Right atrium auricular region (tissue), 2 donors: Measurements from ENCODE around the gene P2RX3. TPM values are rescaled to one million over a fixed set of nuclear protein-coding genes. Genes with fewer than 3 reads are reported as not detected.

Experiments used
- DNase-seq: peaks from one replicate; pipeline ENCODE4 v3.0.0-alpha.2; 2019; ENCODE audit warnings: low spot score
- H3K27ac ChIP-seq, 2 donors: fragments of 200-600 bp; sonication (generic); 1 replicate in 1 of 2; 2 replicates in 1 of 2; pipeline ENCODE4 v1.5.1; 2016 to 2019
- H3K27me3 ChIP-seq, 2 donors: fragments of 200-600 bp; sonication (generic); one replicate each; pipeline versions ENCODE4 v1.5.1 to v1.6.0; 2017 to 2019
- H3K36me3 ChIP-seq: fragments of 200-600 bp; sonication (generic); one replicate; pipeline ENCODE4 v1.5.1; 2016
- H3K4me1 ChIP-seq, 2 donors: fragments of 200-600 bp; sonication (generic); one replicate each; pipeline versions ENCODE4 v1.5.1 to v1.6.0; 2017 to 2019
- H3K4me3 ChIP-seq, 2 donors: fragments of 200-600 bp; sonication (generic); 1 replicate in 1 of 2; 2 replicates in 1 of 2; pipeline ENCODE4 v1.5.1; 2017 to 2019; ENCODE audit warnings: mild to moderate bottlenecking in 1 of 2, moderate library complexity in 1 of 2
- H3K9me3 ChIP-seq, 2 donors: fragments of 200-600 bp; sonication (generic); one replicate each; pipeline ENCODE4 v1.5.1; 2019
- total RNA-seq, 2 donors: library from RNA; depleted of rRNA; stranded (reverse); fragments of >200 nt; gene quantifications; one replicate each; pipeline ENCODE4 v1.1.0, GENCODE V29; 2016
- TF ChIP-seq, protein P1 (sequence below), 2 donors: fragments of 200-600 bp; sonication (generic); IDR thresholded peaks; one replicate each; pipeline ENCODE4 v1.5.1; 2019; ENCODE audit warnings: antibody characterized with exemption in 2 of 2

P2RX3 gene
- total RNA-seq, 2 donors from 2014 or later, result 1.4 TPM; not detected in 1

DNA sequence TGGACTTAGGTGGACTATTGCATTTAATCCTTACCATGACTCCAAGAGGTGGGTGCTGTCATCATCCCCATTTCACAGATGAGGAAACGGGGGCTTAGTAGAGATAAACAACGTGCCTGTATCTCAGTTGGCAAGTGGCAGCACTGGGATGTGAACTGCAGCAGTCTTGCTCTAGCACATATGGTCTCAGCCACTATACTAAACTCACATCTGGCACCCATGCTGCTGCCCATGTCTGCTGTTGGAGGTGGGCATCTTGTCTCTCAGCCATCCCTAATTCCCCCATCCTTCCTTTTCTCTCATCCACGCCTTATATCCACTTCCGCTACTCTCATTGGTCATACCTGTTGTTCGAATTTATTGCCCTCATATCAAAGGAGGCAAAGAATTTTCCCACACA, 39.0 kb downstream of the P2RX3 start:
- Histone ChIP-seq H3K4me1 (peaks cover 0 to 5% of the 10 kb centered on the region in 2 donors), H3K27ac (no peak overlapping the region), H3K9me3 (no peaks in the 10 kb centered on the region), H3K36me3 (no peaks in the 10 kb centered on the region), H3K4me3 (no peak overlapping the region), H3K27me3 (no peaks in the 10 kb centered on the region)
- TF ChIP-seq, protein P1, sequence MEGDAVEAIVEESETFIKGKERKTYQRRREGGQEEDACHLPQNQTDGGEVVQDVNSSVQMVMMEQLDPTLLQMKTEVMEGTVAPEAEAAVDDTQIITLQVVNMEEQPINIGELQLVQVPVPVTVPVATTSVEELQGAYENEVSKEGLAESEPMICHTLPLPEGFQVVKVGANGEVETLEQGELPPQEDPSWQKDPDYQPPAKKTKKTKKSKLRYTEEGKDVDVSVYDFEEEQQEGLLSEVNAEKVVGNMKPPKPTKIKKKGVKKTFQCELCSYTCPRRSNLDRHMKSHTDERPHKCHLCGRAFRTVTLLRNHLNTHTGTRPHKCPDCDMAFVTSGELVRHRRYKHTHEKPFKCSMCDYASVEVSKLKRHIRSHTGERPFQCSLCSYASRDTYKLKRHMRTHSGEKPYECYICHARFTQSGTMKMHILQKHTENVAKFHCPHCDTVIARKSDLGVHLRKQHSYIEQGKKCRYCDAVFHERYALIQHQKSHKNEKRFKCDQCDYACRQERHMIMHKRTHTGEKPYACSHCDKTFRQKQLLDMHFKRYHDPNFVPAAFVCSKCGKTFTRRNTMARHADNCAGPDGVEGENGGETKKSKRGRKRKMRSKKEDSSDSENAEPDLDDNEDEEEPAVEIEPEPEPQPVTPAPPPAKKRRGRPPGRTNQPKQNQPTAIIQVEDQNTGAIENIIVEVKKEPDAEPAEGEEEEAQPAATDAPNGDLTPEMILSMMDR (IDR thresholded peaks at IDR 0.05), result no peak
- DNase-seq, result no peak

DNA sequence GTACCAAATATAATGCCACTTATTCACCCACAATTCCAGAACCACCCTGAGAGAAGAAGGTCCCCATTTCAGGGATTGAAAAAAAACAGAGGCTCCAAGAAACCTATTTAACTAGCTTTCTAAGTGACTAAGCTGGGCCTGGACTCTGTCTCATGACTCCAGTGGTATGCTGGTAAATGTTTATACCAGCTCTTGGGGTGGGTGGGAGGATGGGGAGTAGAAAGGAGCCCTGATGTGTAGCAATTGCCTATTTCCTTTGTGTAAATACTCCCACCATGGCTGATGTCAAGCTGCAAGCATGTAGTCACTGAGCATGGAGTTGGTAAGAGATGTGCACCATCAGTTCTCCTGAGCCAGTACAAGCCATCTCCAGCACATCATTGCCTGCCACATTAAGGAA, 40.0 kb downstream of the P2RX3 start:
- TF ChIP-seq, protein P1 (IDR thresholded peaks at IDR 0.05), result no peak
- H3K27ac ChIP-seq, result no peak overlapping the region
- H3K9me3 ChIP-seq, result no peaks in the 10 kb centered on the region
- H3K4me3 ChIP-seq, result no peak overlapping the region
- H3K27me3 ChIP-seq, result no peaks in the 10 kb centered on the region
- H3K36me3 ChIP-seq, result no peaks in the 10 kb centered on the region
- no peaks in the 10 kb centered on the region for H3K4me1 ChIP-seq
- no peak for DNase-seq

DNA sequence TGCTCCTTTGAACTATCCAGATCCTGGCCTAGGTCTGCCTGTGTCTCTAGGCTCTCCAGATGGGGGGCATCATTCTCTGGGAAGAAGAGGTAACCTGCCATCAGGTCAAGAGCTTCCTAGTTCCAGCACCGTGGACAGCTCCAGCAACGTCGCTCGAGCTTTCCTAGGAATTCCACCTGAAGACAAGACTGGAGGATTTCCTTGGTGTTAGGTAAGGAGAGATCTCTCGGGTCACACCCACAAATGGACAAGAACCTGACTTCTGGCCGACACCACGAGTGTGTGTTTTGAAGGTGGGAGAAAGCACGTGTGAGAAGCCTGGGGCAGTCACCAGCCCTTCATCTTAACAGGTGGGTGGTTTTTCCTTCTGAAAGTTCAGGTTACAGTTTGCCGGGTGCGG, 41.6 kb downstream of the P2RX3 start:
- no peak overlapping the region for H3K4me3 ChIP-seq
- DNase-seq, result no peak
- H3K9me3 ChIP-seq, result no peaks in the 10 kb centered on the region
- TF ChIP-seq, protein P1 (IDR thresholded peaks at IDR 0.05), result no peak
- H3K36me3 ChIP-seq, result no peaks in the 10 kb centered on the region
- no peak overlapping the region for H3K27ac ChIP-seq
- H3K27me3 ChIP-seq, result no peaks in the 10 kb centered on the region
- no peaks in the 10 kb centered on the region for H3K4me1 ChIP-seq

DNA sequence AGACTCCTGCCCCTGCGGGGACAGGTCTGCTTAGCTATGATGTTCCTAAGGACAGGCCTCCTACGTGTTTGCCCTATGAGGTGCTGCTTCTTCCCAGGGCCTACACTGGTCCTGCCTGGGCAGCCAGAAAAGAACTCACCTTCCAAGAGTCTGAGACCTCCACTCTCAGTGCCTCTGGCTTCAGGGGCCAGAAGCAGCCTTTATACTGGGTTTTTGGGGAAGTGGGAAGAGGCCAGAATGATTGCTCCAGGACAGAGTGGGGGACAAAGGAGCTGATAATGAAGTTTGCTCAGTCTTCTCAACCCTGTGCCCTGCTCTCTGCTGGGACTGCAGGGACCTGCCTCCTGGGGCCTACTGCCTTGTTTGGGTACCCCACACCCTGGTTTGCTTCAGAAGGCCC, 42.8 kb downstream of the P2RX3 start, which contains the start of gene PRG3:
Gene PRG3 (minus strand): TSS at position 176 of the 400 bp plus-strand sequence. CDS start 442 bp downstream, outside the sequence.
- TF ChIP-seq, protein P1 (IDR thresholded peaks at IDR 0.05), result no peak
- Histone ChIP-seq H3K4me1 (no peaks in the 10 kb centered on the region), H3K4me3 (no peak within 1 kb of the TSS), H3K36me3 (no peaks in the 10 kb centered on the region), H3K9me3 (no peaks in the 10 kb centered on the region), H3K27ac (no peak within 1 kb of the TSS), H3K27me3 (no peaks in the 10 kb centered on the region)
- DNase-seq, result no peak

DNA sequence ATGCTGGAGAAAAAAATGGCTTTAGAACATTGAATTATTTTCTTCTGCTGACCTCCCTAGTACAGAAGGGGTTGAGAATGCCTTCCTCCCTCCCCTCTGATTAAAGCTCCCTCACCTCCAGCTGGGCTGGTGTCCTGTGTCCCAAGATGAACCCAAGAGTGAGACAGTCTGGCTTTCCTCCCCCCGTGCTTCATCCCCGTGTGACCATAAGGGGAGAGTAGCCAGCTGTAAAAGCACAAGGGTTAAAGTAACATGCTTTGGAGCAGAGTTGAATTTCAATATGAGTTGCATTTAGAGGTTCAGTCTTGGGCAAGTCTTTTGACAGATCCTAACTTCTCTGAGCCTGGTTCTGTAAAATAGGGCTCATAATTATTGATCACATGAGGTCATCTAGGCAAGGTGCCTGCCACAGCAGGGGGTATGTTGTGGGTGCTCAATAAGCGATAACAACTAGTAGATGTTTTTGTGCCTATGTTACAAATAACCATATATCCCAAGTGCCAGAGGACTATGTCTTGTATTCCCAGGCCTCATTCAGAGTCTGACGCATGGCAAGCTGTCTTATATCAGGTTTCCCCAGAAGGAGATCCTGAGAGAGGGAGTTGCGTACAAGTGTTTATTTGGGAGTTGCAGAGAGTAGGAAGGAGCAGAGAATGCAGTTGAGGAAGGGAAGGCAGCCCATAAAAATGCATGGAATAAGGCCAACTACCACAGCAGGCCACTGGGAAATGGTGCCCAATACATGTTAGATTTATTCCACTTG, 48.2 kb downstream of the P2RX3 start:
- H3K4me1 ChIP-seq, result no peaks in the 10 kb centered on the region
- H3K27me3 ChIP-seq, result no peaks in the 10 kb centered on the region
- H3K4me3 ChIP-seq, result no peak overlapping the region
- no peak for DNase-seq
- H3K9me3 ChIP-seq, result no peaks in the 10 kb centered on the region
- TF ChIP-seq, protein P1 (IDR thresholded peaks at IDR 0.05), result no peak
- H3K27ac ChIP-seq, result no peak overlapping the region
- H3K36me3 ChIP-seq, result no peaks in the 10 kb centered on the region
